GM13977 (cell line): ENCODE results near the gene MAPK14.

Experiments
- DNase-seq: peaks from one replicate; pipeline ENCODE4 v3.0.0; 2012; ENCODE audit warnings: low spot score
- in situ Hi-C: fragments of 300-500 bp; cut with MboI; formaldehyde crosslinking; loops from one replicate; pipeline ENCODE4 v1.12.0; 2022; ENCODE audit warnings: low sequenced_read_pairs, low pct_unique_long_range_greater_than_20kb, mixed read lengths, inconsistent platforms; ENCODE audit not compliant: unreplicated experiment
- TF ChIP-seq, protein P1 (sequence below): IDR thresholded peaks from 2 replicates; pipeline ENCODE4 v1.5.1; 2012; ENCODE audit warnings: mild to moderate bottlenecking, control low read depth; ENCODE audit not compliant: insufficient read depth; ENCODE audit errors: extremely low read depth, missing control alignments

MAPK14 gene

GRCh38 chr6:36136034-36136433, 108.4 kb downstream of the MAPK14 start:
- TF ChIP-seq, protein P1, sequence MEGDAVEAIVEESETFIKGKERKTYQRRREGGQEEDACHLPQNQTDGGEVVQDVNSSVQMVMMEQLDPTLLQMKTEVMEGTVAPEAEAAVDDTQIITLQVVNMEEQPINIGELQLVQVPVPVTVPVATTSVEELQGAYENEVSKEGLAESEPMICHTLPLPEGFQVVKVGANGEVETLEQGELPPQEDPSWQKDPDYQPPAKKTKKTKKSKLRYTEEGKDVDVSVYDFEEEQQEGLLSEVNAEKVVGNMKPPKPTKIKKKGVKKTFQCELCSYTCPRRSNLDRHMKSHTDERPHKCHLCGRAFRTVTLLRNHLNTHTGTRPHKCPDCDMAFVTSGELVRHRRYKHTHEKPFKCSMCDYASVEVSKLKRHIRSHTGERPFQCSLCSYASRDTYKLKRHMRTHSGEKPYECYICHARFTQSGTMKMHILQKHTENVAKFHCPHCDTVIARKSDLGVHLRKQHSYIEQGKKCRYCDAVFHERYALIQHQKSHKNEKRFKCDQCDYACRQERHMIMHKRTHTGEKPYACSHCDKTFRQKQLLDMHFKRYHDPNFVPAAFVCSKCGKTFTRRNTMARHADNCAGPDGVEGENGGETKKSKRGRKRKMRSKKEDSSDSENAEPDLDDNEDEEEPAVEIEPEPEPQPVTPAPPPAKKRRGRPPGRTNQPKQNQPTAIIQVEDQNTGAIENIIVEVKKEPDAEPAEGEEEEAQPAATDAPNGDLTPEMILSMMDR: no peak
- no peak for DNase-seq
- in situ Hi-C loops: no loop called here

- DNase-seq: no peak
- in situ Hi-C loops: no loop called here
- TF ChIP-seq, protein P1: no peak
Measured at GRCh38 chr6:36136551-36136950, 108.9 kb downstream of the MAPK14 start.

DNA sequence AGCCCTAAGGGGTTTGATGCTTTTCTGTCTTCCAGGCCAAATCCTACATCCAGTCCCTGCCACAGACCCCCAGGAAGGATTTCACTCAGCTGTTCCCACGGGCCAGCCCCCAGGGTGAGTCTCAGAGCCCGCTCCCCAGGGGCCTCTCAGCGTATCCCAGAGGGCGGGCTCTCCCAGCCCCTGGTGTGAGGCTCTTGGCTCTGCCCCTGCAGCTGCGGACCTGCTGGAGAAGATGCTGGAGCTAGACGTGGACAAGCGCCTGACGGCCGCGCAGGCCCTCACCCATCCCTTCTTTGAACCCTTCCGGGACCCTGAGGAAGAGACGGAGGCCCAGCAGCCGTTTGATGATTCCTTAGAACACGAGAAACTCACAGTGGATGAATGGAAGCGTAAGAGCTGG, 111.1 kb downstream of the MAPK14 start:
- TF ChIP-seq, protein P1: no peak
- no peak for DNase-seq
- in situ Hi-C loops: no loop called here

GRCh38 chr6:36139431-36139830, 111.8 kb downstream of the MAPK14 start:
- TF ChIP-seq, protein P1: peak; percentile 22
- no peak for DNase-seq
- in situ Hi-C loops: no loop called here

GRCh38 chr6:36139991-36140710, 112.5 kb downstream of the MAPK14 start:
- in situ Hi-C loops: no loop called here
- no peak for DNase-seq
- TF ChIP-seq, protein P1: no peak

- in situ Hi-C loops: no loop called here
- TF ChIP-seq, protein P1: no peak
- DNase-seq: no peak
Measured at GRCh38 chr6:36141091-36141490, 113.5 kb downstream of the MAPK14 start.
